PFSK-1 (cell line): Measurements from ENCODE around the gene SLC2A4RG.

ENCODE experiments used
- FOXP2 ChIP-seq: optimal IDR thresholded peaks from 2 replicates; pipeline ENCODE3; 2011; ENCODE audit warnings: borderline replicate concordance, control low read depth, inconsistent platforms; ENCODE audit not compliant: insufficient read depth; ENCODE audit errors: extremely low read length, extremely low read depth
- POLR2AphosphoS5 ChIP-seq: IDR thresholded peaks from 2 replicates; pipeline ENCODE4 v1.6.1; 2012; ENCODE audit warnings: low read depth, mild to moderate bottlenecking, control low read depth, low read length, moderate library complexity
- SIN3A ChIP-seq: IDR thresholded peaks from 2 replicates; pipeline ENCODE4 v1.6.1; 2012; ENCODE audit warnings: mild to moderate bottlenecking, low read length, moderate library complexity, borderline replicate concordance; ENCODE audit not compliant: insufficient read depth
- TAF1 ChIP-seq: IDR thresholded peaks from 2 replicates; pipeline ENCODE4 v1.6.1; 2012; ENCODE audit warnings: low read length, control low read depth, borderline replicate concordance; ENCODE audit not compliant: insufficient read depth
- TF ChIP-seq, protein P1 (sequence below), 2 experiments: IDR thresholded peaks; 2 replicates each; pipeline versions ENCODE4 v1.6.1 to v1.8.0; 2011 to 2012; ENCODE audit warnings: low read depth in 2 of 2, low read length in 2 of 2, control low read depth in 1 of 2, inconsistent platforms in 1 of 2, mild to moderate bottlenecking in 1 of 2, moderate library complexity in 1 of 2; ENCODE audit not compliant: insufficient read depth in 1 of 2

SLC2A4RG gene

DNA sequence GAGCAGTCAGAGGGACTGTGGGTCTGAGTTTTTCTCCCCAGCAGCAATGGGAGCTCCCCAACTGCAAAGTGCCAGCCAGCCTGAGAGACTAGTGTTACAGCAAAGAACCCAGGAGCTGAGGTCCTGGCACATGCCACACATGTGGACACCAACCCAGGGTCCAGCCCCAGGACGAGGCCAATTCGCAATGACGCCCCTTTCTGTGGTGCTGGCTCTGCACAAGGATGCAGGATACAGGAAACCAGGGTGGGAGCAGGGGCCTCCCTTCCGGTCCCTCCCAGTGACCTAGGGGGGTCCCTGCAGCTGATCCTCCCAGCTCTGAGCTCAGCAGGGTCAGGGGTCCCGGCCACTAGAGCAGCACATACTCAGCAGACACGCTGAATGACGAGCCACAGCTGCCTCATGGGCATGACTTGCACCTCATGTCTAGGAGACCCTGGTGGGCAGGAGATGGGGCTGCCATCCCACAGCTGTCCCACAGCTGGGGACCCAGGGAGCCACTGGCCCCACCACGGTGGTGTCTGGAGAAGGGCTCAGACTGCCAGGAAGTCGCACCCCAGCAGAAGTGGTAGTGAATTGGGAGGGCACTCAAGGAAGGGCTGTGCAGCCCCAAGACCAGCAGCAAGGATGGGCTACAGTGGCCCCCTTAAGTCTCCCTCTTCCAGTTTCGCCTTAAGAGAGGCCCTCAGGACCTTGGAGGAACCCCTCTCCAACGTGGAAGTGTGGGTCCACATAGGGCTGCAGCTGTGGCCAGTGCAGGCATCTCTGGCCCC, 35.4 kb upstream of the SLC2A4RG start:
- TF ChIP-seq FOXP2 (no peak), POLR2AphosphoS5 (no peak), TAF1 (no peak), SIN3A (no peak)
- TF ChIP-seq, protein P1, sequence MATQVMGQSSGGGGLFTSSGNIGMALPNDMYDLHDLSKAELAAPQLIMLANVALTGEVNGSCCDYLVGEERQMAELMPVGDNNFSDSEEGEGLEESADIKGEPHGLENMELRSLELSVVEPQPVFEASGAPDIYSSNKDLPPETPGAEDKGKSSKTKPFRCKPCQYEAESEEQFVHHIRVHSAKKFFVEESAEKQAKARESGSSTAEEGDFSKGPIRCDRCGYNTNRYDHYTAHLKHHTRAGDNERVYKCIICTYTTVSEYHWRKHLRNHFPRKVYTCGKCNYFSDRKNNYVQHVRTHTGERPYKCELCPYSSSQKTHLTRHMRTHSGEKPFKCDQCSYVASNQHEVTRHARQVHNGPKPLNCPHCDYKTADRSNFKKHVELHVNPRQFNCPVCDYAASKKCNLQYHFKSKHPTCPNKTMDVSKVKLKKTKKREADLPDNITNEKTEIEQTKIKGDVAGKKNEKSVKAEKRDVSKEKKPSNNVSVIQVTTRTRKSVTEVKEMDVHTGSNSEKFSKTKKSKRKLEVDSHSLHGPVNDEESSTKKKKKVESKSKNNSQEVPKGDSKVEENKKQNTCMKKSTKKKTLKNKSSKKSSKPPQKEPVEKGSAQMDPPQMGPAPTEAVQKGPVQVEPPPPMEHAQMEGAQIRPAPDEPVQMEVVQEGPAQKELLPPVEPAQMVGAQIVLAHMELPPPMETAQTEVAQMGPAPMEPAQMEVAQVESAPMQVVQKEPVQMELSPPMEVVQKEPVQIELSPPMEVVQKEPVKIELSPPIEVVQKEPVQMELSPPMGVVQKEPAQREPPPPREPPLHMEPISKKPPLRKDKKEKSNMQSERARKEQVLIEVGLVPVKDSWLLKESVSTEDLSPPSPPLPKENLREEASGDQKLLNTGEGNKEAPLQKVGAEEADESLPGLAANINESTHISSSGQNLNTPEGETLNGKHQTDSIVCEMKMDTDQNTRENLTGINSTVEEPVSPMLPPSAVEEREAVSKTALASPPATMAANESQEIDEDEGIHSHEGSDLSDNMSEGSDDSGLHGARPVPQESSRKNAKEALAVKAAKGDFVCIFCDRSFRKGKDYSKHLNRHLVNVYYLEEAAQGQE (IDR thresholded peaks at IDR 0.05; ENCODE audit: insufficient read depth in 1 of 2, low read depth in 2 of 2, low read length in 2 of 2) = no peak

DNA sequence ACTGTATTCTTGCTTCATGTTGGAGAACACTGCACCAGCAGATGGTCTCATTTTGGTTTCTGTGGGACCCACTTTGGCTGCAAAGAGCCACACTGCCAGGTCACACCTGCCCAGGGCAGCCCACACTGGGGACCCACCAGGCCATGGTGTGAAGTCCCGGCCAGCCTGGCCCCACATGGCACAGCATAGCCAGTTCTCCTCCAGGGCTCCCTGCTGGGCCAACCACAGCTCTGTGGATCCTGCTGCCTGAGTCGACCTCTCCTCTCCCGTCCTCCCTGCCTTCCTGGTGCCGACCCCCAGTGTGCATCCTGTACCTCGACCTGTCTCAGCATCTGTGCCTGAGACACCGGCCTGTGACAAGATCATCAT, 34.8 kb upstream of the SLC2A4RG start:
- TF ChIP-seq, protein P1 (IDR thresholded peaks at IDR 0.05; ENCODE audit: insufficient read depth in 1 of 2, low read depth in 2 of 2, low read length in 2 of 2) = no peak
- TF ChIP-seq FOXP2 (no peak), TAF1 (no peak), SIN3A (no peak), POLR2AphosphoS5 (no peak)

DNA sequence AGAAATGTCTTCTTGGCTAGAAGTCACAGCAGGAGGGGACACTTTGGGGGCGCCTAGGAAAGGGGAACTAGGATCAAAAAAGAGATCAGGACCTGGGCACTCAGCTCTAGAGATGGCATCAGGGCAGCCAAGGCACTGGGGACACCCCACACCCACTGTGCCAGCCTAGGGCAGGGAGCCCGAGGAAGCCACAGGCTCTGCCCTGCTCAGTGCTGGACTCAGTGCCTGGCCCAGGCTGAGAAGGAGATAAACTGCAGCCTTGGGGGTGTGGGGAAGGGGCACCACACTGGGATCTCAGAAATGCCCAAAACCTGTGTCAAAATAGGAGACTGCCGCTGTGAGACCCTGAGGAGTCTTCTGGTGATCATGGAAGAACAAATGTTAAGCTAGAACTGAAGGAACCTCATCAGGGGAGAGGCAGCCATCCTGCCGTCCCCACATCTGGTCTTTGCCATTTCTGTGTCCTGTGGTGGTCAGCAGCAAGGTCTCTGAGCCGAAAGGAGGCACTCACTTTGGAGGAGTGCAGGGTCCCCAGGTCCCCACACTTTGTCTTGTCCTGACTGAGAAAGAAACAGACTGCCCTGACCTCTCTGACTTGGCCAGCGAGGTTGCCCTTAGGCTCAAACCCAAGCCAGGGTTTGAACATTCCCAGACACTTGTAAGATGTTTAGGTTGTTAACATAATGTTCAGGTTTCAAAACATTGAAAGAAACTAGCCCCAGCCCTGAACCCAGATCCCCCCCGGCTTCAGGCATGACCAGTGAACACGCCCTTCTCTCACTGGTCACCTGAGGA, 34.1 kb upstream of the SLC2A4RG start:
- TF ChIP-seq SIN3A (no peak), FOXP2 (no peak), TAF1 (no peak), POLR2AphosphoS5 (no peak)
- TF ChIP-seq, protein P1 (IDR thresholded peaks at IDR 0.05; ENCODE audit: insufficient read depth in 1 of 2, low read depth in 2 of 2, low read length in 2 of 2) = no peak

DNA sequence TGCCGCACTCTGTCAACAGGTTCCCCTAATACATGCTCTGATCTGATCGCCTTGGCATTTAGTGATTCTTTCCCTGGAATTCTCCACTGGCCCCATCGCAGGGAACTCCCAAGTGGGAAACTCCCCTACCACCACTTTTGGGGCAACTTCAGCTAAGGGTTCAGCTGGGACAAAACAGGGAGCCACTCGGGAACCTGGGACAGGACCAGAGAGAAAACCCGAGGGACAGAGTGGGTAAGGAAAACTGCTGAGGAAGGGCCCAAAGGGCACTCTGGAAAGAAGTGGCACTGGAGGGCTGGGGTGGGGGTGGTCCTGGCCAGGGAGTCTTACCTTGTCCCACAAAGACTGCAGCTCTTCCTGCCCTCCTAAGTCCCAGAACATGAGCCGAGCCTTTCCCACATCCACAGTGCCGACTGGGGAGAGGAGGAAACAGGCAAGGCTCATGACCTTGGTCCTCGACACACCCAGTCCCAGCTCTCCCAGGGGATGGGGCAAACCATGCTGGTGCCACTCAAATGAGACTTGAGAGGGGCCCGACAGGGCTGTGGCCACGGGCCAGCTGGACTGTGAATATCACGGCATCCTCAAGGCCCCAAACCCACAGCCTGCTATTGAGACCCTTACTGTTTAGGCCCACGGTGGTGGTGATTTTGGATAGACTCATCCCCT, 33.4 kb upstream of the SLC2A4RG start:
- TF ChIP-seq POLR2AphosphoS5 = no peak
- no peak for TF ChIP-seq FOXP2
- TF ChIP-seq SIN3A = no peak
- no peak for TF ChIP-seq TAF1
- TF ChIP-seq, protein P1 (IDR thresholded peaks at IDR 0.05; ENCODE audit: insufficient read depth in 1 of 2, low read depth in 2 of 2, low read length in 2 of 2) = no peak
